ENCODE results near the gene HES1. TPM values are rescaled to one million over a fixed set of nuclear protein-coding genes. Genes with fewer than 3 reads are reported as not detected.

Gene HES1
- total and polyA plus RNA-seq, 4 donors, result 16.5 to 70.6 (median 27.5) TPM

DNA sequence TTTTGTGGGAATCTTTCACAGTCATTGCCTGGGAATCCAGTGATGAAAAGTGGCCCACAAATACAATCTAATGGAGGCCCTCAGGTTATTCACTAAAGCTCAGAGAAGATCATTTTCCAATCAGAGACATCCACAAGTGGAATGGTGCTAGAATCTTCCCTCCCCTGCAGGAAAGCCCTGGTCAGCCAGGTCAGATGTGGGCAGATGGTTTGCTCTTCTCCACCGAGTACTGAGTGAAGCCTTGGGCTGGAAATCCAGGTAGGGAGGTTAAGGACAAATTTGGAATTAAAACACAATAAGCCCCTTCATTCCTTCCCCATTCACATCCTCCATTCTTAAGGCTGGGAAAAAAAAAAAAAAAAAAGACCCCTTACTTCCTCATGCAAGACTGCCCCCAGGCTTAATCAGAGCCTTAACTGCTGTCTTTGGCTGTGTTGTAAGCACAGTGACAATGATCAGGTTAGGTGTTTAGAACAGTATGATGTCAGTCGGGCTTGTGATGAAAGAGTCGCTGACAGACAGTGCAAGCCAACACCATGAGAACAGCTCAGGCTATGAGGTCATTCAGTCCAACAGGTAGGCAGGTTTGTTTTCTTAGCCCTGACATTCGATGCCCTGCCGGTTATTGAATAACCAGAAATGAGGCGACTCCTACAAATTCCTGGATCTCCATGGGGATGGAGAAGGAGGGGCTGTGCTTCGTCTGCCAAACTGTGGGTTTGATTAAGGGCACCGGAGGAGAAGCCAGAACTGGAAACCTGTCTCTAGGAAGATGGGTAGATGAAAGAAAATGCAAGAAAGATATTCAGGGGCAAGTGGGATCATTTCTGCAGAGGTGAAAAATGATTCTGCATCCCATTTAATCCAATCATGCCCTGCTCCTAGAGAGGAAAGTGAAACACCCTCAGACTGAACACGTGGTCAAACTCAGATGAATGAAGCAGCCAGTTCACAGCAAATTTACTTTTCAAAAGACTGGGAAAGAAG is 23.5 kb upstream of the HES1 start:
- H3K27me3 ChIP-seq (ENCODE audit: control insufficient read depth in 3 of 3, insufficient read depth in 3 of 3, low read length in 2 of 3), result no peaks in the 10 kb centered on the region
- no peaks in the 10 kb centered on the region for H3K9me3 ChIP-seq (ENCODE audit: control insufficient read depth in 4 of 4, insufficient read depth in 3 of 4, low read length in 3 of 4)
- H3K27ac ChIP-seq (ENCODE audit: low read depth in 1 of 2, low read length in 1 of 2), result no peak overlapping the region
- no peak overlapping the region for H3K4me3 ChIP-seq
- ATAC-seq (ENCODE audit: insufficient read depth, low FRiP score) (peak; percentile 80), DNase-seq (peak; percentile 79 to 91 (median 83))
- H3K36me3 ChIP-seq (ENCODE audit: control insufficient read depth in 4 of 4, insufficient read depth in 4 of 4, low read length in 4 of 4), result no peaks in the 10 kb centered on the region
- peak overlapping the region in 1 of 2 donors; percentile 34 for H3K9ac ChIP-seq (ENCODE audit: insufficient read depth in 1 of 2, low read length in 2 of 2)
- no peak for TF ChIP-seq CTCF (IDR thresholded peaks at IDR 0.05; ENCODE audit: control extremely low read depth, extremely low read depth)
- WGBS, 2 donors, result 54 to 77% methylated on average over 9 of the region's 9 CpGs
- H3K4me1 ChIP-seq (ENCODE audit: control insufficient read depth in 5 of 5, insufficient read depth in 5 of 5, low read length in 5 of 5), result peaks cover 0 to 23% (median 0%) of the 10 kb centered on the region in 5 donors

- WGBS, 2 donors, result 92 to 93% methylated on average over 7 of the region's 7 CpGs
- Histone ChIP-seq H3K9me3 (ENCODE audit: control insufficient read depth in 4 of 4, insufficient read depth in 3 of 4, low read length in 3 of 4) (no peaks in the 10 kb centered on the region), H3K27me3 (ENCODE audit: control insufficient read depth in 3 of 3, insufficient read depth in 3 of 3, low read length in 2 of 3) (no peaks in the 10 kb centered on the region), H3K9ac (ENCODE audit: insufficient read depth in 1 of 2, low read length in 2 of 2) (no peak overlapping the region), H3K27ac (ENCODE audit: low read depth in 1 of 2, low read length in 1 of 2) (no peak overlapping the region), H3K36me3 (ENCODE audit: control insufficient read depth in 4 of 4, insufficient read depth in 4 of 4, low read length in 4 of 4) (no peaks in the 10 kb centered on the region), H3K4me3 (no peak overlapping the region), H3K4me1 (ENCODE audit: control insufficient read depth in 5 of 5, insufficient read depth in 5 of 5, low read length in 5 of 5) (peaks cover 0 to 20% (median 0%) of the 10 kb centered on the region in 5 donors)
- ATAC-seq (ENCODE audit: insufficient read depth, low FRiP score) (no peak), DNase-seq (no peak)
- TF ChIP-seq CTCF (IDR thresholded peaks at IDR 0.05; ENCODE audit: control extremely low read depth, extremely low read depth), result no peak
Measured at GRCh38 chr3:194114123-194114522, 21.8 kb upstream of the HES1 start.

- DNase-seq, result peak in 2 of 3 donors; percentile 46 to 57
- H3K4me1 ChIP-seq (ENCODE audit: control insufficient read depth in 5 of 5, insufficient read depth in 5 of 5, low read length in 5 of 5), result peaks cover 0 to 17% (median 0%) of the 10 kb centered on the region in 5 donors
- no peak overlapping the region for H3K4me3 ChIP-seq
- TF ChIP-seq CTCF (IDR thresholded peaks at IDR 0.05; ENCODE audit: control extremely low read depth, extremely low read depth), result no peak
- H3K36me3 ChIP-seq (ENCODE audit: control insufficient read depth in 4 of 4, insufficient read depth in 4 of 4, low read length in 4 of 4), result no peaks in the 10 kb centered on the region
- no peak for ATAC-seq (ENCODE audit: insufficient read depth, low FRiP score)
- H3K27ac ChIP-seq (ENCODE audit: low read depth in 1 of 2, low read length in 1 of 2), result no peak overlapping the region
- H3K27me3 ChIP-seq (ENCODE audit: control insufficient read depth in 3 of 3, insufficient read depth in 3 of 3, low read length in 2 of 3), result no peaks in the 10 kb centered on the region
- WGBS, 2 donors, result 72 to 82% methylated on average over 12 of the region's 12 CpGs
- H3K9me3 ChIP-seq (ENCODE audit: control insufficient read depth in 4 of 4, insufficient read depth in 3 of 4, low read length in 3 of 4), result no peaks in the 10 kb centered on the region
- no peak overlapping the region for H3K9ac ChIP-seq (ENCODE audit: insufficient read depth in 1 of 2, low read length in 2 of 2)
Measured at GRCh38 chr3:194117104-194117845, 18.7 kb upstream of the HES1 start.
